Measurements from ENCODE around the gene NFATC1.

GRCh38 chr18:79452991-79453645 lies 57.4 kb downstream of the NFATC1 start:
- TF ChIP-seq, protein P1, sequence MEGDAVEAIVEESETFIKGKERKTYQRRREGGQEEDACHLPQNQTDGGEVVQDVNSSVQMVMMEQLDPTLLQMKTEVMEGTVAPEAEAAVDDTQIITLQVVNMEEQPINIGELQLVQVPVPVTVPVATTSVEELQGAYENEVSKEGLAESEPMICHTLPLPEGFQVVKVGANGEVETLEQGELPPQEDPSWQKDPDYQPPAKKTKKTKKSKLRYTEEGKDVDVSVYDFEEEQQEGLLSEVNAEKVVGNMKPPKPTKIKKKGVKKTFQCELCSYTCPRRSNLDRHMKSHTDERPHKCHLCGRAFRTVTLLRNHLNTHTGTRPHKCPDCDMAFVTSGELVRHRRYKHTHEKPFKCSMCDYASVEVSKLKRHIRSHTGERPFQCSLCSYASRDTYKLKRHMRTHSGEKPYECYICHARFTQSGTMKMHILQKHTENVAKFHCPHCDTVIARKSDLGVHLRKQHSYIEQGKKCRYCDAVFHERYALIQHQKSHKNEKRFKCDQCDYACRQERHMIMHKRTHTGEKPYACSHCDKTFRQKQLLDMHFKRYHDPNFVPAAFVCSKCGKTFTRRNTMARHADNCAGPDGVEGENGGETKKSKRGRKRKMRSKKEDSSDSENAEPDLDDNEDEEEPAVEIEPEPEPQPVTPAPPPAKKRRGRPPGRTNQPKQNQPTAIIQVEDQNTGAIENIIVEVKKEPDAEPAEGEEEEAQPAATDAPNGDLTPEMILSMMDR (IDR thresholded peaks at IDR 0.05), result no peak
- TF ChIP-seq POLR2A (IDR thresholded peaks at IDR 0.05), result no peak
